Loucy (cell line): ENCODE data around the gene CFHR5.

ENCODE experiments used
- H2AFZ ChIP-seq: fragments of 200-600 bp; sonication (generic); 2 replicates; pipeline ENCODE4 v1.6.0; 2016; ENCODE audit warnings: antibody characterized with exemption, mild to moderate bottlenecking, low read length, moderate library complexity
- H3F3A ChIP-seq: fragments of 200-600 bp; 2 replicates; pipeline ENCODE4 v1.6.0; 2016; ENCODE audit warnings: antibody characterized with exemption, low read depth, mild to moderate bottlenecking
- H3K27me3 ChIP-seq: fragments of 200-600 bp; sonication (generic); 2 replicates; pipeline ENCODE4 v1.6.1; 2014; ENCODE audit warnings: low read length, mild to moderate bottlenecking; ENCODE audit not compliant: insufficient read depth, poor library complexity, severe bottlenecking
- H3K36me3 ChIP-seq: fragments of 200-600 bp; sonication (generic); 2 replicates; pipeline ENCODE4 v1.6.1; 2016; ENCODE audit warnings: low read length; ENCODE audit not compliant: insufficient read depth
- H3K4me1 ChIP-seq: fragments of 200-600 bp; sonication (generic); 2 replicates; pipeline ENCODE4 v1.5.1; 2014; ENCODE audit warnings: low read length, mild to moderate bottlenecking; ENCODE audit not compliant: insufficient read depth, poor library complexity, severe bottlenecking
- H3K4me2 ChIP-seq: fragments of 200-600 bp; sonication (generic); 2 replicates; pipeline ENCODE4 v1.6.0; 2014; ENCODE audit warnings: antibody characterized with exemption, low read length, low read depth, mild to moderate bottlenecking; ENCODE audit not compliant: poor library complexity, severe bottlenecking
- H3K4me3 ChIP-seq: fragments of 200-600 bp; sonication (generic); 2 replicates; pipeline ENCODE4 v1.5.1; 2014; ENCODE audit warnings: low read length, mild to moderate bottlenecking, mixed read lengths; ENCODE audit not compliant: poor library complexity, severe bottlenecking
- H3K79me2 ChIP-seq: fragments of 200-600 bp; sonication (generic); 2 replicates; pipeline ENCODE4 v1.6.1; 2014; ENCODE audit warnings: low read length; ENCODE audit not compliant: insufficient read depth
- H3K9ac ChIP-seq: fragments of 200-600 bp; sonication (generic); 2 replicates; pipeline ENCODE4 v1.6.0; 2014; ENCODE audit warnings: mild to moderate bottlenecking, low read depth, low read length, moderate library complexity; ENCODE audit not compliant: poor library complexity, severe bottlenecking
- H3K9me2 ChIP-seq: fragments of 200-600 bp; sonication (generic); replicated peaks from 2 replicates; pipeline ENCODE4 v1.6.1; 2016; ENCODE audit warnings: low read depth, low read length, mixed read lengths
- H3K9me3 ChIP-seq: fragments of 200-600 bp; sonication (generic); 2 replicates; pipeline ENCODE4 v1.6.1; 2014; ENCODE audit warnings: mild to moderate bottlenecking, antibody characterized with exemption, low read length, low read depth; ENCODE audit not compliant: insufficient read depth
- H4K20me1 ChIP-seq: fragments of 200-600 bp; sonication (generic); 2 replicates; pipeline ENCODE4 v1.6.0; 2014; ENCODE audit warnings: antibody characterized with exemption, low read length, mild to moderate bottlenecking; ENCODE audit not compliant: insufficient read depth, poor library complexity, severe bottlenecking
- EZH2phosphoT487 ChIP-seq: fragments of 200-600 bp; IDR thresholded peaks from 2 replicates; pipeline ENCODE4 v1.6.1; 2018; ENCODE audit warnings: antibody characterized with exemption, mild to moderate bottlenecking, moderate library complexity, borderline replicate concordance
- TF ChIP-seq, protein P1 (sequence below): fragments of 200-600 bp; sonication (generic); conservative IDR thresholded peaks from 2 replicates; pipeline ENCODE4 v1.5.1; 2014; ENCODE audit warnings: mild to moderate bottlenecking, antibody characterized with exemption, low read length

The CFHR5 gene

GRCh38 chr1:196951711-196952394, 25.5 kb upstream of the CFHR5 start:
- TF ChIP-seq, protein P1, sequence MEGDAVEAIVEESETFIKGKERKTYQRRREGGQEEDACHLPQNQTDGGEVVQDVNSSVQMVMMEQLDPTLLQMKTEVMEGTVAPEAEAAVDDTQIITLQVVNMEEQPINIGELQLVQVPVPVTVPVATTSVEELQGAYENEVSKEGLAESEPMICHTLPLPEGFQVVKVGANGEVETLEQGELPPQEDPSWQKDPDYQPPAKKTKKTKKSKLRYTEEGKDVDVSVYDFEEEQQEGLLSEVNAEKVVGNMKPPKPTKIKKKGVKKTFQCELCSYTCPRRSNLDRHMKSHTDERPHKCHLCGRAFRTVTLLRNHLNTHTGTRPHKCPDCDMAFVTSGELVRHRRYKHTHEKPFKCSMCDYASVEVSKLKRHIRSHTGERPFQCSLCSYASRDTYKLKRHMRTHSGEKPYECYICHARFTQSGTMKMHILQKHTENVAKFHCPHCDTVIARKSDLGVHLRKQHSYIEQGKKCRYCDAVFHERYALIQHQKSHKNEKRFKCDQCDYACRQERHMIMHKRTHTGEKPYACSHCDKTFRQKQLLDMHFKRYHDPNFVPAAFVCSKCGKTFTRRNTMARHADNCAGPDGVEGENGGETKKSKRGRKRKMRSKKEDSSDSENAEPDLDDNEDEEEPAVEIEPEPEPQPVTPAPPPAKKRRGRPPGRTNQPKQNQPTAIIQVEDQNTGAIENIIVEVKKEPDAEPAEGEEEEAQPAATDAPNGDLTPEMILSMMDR = no peak
- TF ChIP-seq EZH2phosphoT487 = no peak
- no peaks in the 10 kb centered on the region for H3K36me3 ChIP-seq
- no peaks in the 10 kb centered on the region for H3K79me2 ChIP-seq
- no peaks in the 10 kb centered on the region for H3K9me3 ChIP-seq
- no peaks in the 10 kb centered on the region for H3K27me3 ChIP-seq
- no peaks in the 10 kb centered on the region for H3F3A ChIP-seq
- no peaks in the 10 kb centered on the region for H4K20me1 ChIP-seq
- H2AFZ ChIP-seq = no peak overlapping the region
- H3K4me3 ChIP-seq = no peak overlapping the region
- no peaks in the 10 kb centered on the region for H3K9me2 ChIP-seq
- no peak overlapping the region for H3K9ac ChIP-seq
- no peaks in the 10 kb centered on the region for H3K4me1 ChIP-seq
- H3K4me2 ChIP-seq = no peak overlapping the region

DNA sequence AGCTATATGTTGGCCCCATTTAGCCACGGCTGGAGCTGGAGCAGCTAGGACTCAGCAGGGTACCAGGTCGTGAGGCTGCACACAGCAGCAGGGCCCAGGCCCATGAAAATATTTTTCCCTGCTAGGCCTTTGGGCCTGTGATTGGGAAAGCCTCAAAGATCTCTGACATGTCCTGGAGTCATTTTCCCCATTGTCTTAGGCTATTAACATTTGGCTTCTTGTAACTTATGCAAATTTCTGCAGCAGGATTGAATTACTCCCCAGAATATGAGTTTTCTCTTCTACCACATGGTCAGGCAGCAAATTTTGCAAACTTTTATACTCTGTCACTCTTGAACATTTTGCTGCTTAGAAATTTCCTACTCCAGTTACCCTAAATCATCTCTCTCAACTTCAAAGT, 22.6 kb upstream of the CFHR5 start:
- Histone ChIP-seq H3K79me2 (no peaks in the 10 kb centered on the region), H3K9me2 (no peaks in the 10 kb centered on the region), H3K27me3 (no peaks in the 10 kb centered on the region), H3K4me3 (no peak overlapping the region), H3K4me1 (no peaks in the 10 kb centered on the region), H4K20me1 (no peaks in the 10 kb centered on the region), H3K9ac (no peak overlapping the region), H3K4me2 (no peak overlapping the region), H2AFZ (no peak overlapping the region), H3F3A (no peaks in the 10 kb centered on the region), H3K9me3 (no peaks in the 10 kb centered on the region), H3K36me3 (no peaks in the 10 kb centered on the region)
- no peak for TF ChIP-seq EZH2phosphoT487
- TF ChIP-seq, protein P1 = no peak

- no peaks in the 10 kb centered on the region for H3K9me2 ChIP-seq
- H3K79me2 ChIP-seq = no peaks in the 10 kb centered on the region
- H3K9ac ChIP-seq = no peak overlapping the region
- H3K9me3 ChIP-seq = no peaks in the 10 kb centered on the region
- no peaks in the 10 kb centered on the region for H3F3A ChIP-seq
- H2AFZ ChIP-seq = no peak overlapping the region
- H3K4me1 ChIP-seq = no peaks in the 10 kb centered on the region
- H3K4me2 ChIP-seq = no peak overlapping the region
- no peaks in the 10 kb centered on the region for H3K27me3 ChIP-seq
- TF ChIP-seq EZH2phosphoT487 = no peak
- TF ChIP-seq, protein P1 = no peak
- H3K4me3 ChIP-seq = no peak overlapping the region
- no peaks in the 10 kb centered on the region for H4K20me1 ChIP-seq
- H3K36me3 ChIP-seq = no peaks in the 10 kb centered on the region
These were observed 21.4 kb upstream of the CFHR5 start for GRCh38 chr1:196955926-196956325.
